GM11168 (cell line): ENCODE results near the gene WDR7.
"Not testable (repeated sequence)": the region's sequence is repeated elsewhere in the genome, so short reads cannot be mapped to it uniquely, and the experiment has no call there.

Experiments
- in situ Hi-C: fragments of 300-500 bp; cut with MboI; formaldehyde crosslinking; loops from one replicate; pipeline ENCODE4 v1.12.0; 2022; ENCODE audit warnings: low sequenced_read_pairs; ENCODE audit not compliant: unreplicated experiment

Gene WDR7

DNA sequence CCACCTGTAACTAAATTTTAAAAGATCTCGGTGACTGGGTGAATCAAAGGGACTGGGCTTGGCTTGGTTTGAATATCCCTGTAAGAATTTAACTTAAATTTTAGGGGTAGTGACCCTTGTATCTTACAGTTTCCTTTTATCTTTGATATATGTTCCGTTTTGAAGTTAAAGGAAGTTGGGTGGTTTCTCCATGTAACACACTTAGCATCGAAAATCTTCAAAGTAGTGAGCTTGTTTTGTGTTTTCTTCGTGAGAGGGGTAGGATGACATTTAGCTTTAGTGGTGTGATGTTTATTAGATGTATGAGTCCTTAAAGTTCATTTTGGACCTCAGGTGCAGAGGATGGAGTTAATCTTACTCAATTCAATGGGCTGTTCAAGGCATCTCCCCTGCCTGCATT is 1.6 kb downstream of the WDR7 start:
- in situ Hi-C loops: no loop called here

DNA sequence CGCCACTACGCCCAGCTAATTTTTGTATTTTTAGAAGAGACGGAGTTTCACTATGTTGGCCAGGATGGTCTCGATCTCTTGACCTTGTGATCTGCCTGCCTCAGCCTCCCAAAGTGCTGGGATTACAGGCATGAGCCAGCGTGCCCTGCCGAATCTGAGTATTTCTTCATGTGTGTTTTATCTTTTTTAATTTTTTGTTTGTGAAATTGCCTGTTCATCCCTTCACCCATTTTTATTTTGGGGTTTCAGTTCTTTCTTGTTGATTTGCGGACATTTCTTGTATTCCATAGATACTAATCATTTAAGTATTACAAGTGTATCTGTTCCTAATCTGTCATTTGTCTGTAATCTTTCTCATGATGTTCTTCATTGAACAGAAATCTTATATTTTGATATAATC is 3.1 kb downstream of the WDR7 start:
- in situ Hi-C loops: not testable (repeated sequence)

DNA sequence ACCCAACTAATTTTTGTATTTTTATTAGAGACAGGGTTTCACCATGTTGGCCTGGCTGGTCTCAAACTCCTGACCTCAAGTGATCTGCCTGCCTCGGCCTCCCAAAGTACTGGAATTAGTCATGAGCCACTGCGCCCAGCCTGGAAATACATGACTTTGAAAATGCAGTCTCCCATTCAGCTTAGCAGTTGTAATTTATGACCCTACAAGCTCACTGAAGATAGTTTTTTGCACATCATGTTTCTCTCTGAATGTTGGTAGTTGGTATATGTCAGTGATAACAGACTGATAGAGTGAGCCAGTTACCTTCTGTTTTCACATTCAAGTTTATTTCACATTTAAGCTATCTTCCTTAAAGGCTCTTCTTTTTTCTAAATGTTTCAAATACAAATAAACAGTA is 7.1 kb downstream of the WDR7 start:
- in situ Hi-C loops: no loop called here

DNA sequence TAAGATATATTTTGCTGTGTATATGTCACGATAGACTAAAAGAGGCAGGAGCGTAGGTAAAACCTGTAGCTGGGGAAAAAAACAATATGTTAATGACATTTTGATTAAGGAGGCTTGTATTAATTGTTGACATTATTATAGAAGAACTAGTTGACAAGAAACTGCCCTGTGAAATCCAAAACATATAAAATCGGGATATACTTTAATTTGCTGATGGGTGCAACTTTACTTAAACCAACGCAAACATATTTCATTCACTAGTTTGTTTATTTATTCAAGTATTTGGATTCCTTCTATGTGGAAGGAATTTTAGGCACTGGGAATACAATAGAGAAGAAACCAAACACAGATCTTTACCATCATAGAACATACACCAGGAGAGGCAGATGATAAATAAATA is 8.0 kb downstream of the WDR7 start:
- in situ Hi-C loops: no loop called here

DNA sequence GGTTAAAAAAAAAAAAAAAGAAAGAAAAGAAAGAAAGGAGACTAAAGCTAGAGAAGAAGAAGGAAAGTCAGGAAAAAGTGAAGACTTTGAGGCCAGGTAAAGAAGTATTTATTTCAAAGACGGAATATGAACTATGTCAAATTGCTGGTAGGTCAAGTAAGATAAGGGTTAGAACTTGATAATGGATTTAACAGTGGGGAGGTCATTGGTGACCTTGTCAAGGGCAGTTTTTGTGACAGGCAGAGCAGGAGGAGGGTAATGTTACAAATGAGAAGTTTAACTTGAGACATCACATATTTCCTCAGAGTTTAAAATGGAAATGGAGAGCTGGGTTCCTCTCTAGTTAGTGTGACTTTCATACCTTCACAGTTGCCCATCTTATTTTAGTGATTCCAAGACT is 9.5 kb downstream of the WDR7 start:
- in situ Hi-C loops: no loop called here

DNA sequence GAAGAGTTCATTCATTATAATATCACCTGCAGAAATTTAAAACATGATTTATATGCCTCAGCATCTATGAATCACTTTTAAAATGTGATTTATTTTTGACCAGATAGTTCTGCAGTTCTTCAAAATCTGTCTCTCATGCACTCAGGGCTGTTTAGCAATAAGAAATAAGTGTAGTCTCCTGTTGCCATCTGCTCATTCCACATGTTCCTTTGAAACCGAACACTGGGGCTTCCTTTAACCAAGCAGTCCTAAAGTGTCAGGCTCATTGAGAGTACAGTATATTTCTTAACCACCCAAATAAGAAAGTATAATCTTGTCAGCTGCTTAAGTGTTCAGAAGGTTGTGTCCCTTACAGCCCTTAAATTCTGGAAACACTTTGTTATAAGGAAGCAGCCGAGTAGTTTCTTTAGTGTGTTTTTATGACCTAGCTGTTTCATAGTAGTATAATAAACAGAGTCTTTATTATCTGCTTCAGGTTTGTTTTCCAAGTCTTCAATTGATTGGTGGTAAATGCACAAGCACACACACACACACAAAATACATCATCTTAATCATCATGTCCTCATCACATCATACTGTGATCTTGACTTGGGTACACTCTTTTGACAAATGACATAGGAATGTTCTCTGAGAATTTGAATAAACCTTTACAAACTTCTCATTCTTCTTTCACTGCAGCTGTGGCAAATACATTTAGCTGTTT is 10.4 kb downstream of the WDR7 start:
- in situ Hi-C loops: no loop called here

DNA sequence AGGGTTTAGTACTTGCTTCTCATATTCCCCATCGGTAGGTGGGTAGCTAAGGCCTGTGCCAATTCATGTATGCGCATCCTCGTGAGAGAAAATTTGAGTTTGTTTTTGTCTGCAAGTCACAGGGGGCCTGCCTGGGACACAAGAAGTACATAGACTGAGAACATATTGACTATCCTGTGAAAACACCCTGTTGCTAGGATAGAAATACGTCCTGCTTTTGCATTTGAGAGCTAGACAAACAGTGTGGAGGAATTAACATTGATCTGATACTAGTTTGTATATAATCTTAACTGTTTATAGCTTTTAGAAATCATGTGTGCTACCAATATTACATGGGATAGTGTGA is 10.9 kb downstream of the WDR7 start:
- in situ Hi-C loops: no loop called here

DNA sequence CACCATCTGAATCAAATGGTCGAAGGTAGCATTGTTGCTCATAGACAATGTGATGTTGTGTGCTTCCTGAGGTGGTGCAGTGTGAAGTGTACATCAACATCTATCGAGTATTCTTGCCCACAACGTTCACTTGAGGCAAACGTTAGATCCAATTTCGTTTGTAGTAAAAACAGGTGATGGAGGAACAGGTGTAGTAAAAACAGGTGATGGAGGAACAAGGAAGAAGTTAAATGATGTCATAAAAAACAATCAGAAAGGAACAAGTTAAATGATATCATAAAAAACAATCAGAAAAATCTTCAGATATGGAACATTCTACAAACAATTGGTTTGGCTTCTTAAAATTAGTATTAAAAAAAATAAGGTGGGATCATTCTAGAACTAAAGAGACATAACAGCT is 11.3 kb downstream of the WDR7 start:
- in situ Hi-C loops: no loop called here

DNA sequence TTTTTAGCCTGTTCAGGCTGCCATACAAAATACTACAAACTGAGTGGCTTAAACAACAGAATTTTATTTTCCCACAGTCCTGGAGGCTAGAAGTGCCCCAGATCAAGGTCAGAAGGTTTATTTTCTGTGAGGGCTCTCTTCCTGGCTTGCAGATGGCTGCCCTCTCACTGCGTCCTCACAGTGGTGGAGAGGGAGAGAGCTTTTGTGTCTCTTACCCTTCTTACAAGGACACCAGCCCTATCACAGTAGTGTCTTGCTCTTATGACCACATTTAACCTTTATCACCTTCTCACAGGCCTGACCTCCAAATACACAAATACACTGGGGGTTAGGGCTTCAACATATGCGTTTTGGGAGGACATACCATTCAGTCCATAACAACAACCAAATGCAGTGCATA is 11.7 kb downstream of the WDR7 start:
- in situ Hi-C loops: no loop called here

DNA sequence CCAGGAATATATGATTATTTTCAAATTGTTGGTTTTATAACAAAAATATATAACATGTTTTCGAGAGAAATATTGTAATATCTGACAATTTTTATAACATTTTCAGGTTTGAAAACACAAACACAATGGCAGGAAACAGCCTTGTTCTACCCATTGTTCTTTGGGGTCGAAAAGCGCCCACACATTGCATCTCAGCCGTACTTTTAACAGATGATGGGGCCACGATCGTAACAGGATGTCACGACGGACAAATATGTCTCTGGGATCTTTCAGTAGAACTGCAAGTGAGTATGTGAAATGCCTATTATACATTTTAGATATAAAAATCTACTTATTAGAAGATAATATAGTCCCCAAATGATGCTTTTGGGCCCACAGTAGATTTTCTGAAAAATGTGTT is 21.2 kb downstream of the WDR7 start:
- in situ Hi-C loops: no loop called here

DNA sequence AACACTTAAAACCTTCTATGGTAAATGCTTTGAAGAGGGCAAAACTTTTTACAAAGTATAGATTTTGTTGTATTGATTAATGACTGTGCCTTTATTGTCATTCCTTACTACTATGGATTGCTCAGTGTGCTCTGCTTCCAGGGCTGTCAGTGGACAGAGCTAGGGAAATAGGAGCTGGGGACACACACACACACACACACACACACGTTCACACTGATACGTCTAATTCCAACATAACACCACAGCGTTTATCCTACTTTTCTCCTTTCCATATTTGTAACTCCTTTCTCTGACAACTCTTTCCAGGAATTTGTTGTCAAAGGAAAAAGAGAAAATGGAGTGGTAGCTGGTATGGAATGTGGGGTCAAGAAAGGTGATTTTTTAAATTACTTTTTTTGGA is 21.8 kb downstream of the WDR7 start:
- in situ Hi-C loops: no loop called here

DNA sequence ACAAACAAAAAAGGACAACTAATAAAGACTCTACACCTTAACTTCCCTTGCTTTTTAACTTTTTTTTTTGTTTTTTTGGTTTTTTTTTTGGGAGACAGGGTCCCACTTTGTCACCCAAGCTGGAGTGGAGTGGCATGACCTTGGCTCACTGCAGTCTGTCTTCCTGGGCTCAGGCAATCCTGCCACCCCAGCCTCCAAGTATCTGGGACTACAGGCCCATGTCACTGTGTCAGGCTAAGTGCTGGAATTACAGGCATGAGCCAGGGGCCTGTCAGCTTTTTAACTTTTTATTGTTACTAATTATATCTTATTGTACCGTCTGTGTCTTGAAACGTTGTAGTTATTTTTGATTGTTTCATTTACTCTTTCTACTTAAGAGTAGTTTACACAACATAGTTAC is 25.5 kb downstream of the WDR7 start:
- in situ Hi-C loops: no loop called here

DNA sequence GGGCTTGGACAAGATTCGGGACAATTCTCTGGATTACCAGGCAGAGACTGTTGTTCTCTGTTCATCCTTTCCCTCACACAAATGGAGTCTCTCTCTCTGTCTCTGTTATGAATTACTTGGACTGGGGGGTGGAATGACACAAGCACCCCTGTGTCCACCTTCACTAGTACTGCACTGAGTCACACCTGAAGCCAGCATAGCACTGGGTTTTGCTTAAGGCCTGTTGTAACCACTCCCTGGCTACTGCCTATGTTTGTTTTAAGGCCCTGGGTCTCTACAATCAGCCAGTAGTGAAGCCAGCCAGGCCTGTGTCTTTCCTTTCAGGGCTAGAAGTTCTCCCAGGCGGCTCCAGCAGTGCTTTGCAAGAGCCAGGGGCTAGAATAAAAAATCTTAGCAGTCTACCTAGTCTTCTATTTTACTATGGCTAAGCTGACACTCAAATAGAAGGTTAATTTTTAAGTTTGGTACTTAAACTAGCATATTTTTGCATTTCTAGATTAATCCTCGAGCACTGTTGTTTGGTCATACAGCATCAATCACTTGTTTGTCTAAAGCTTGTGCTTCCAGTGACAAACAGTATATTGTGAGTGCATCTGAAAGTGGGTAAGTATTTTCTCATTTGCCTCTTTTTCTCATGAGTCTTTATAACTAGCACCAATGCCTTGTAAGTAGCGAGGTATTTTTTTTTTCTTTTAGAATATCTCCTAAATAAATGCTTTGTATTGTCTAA is 27.8 kb downstream of the WDR7 start:
- in situ Hi-C loops: no loop called here

DNA sequence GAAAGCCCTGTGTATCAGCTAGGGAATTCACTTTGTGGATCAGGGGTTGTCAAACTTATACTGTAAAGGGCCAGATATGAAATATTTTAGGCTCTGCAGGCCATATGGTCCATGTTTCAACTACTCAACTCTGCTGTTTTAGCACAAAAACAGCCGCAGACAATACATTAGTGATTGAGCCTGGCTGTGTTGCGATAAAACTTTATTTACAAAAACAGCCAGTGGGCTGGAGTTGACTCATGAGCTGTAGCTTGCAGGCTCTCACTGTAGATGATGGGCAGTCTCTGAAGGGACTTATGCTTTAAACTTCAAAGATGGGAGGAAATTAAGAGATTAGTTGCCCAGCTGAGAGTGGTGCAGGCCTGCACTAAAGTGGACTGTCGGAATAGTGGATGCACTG is 33.1 kb downstream of the WDR7 start:
- in situ Hi-C loops: no loop called here

DNA sequence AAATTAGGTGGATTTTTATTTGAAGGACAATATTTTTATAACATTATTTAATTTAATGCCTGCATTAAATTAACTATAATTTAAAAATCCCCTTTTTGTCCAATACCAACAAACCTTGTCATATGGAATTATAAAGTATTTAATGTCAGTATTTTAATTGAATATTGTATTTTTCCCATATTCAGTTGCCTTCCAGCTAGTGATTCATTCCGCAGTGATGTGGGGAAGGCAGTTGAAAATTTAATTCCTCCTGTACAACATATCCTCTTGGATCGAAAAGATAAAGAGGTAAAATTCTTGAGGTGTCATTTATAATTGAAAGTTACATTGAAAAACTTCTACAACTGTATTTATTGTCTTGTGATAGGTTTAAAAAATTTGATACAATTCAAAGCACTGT is 40.4 kb downstream of the WDR7 start:
- in situ Hi-C loops: no loop called here

DNA sequence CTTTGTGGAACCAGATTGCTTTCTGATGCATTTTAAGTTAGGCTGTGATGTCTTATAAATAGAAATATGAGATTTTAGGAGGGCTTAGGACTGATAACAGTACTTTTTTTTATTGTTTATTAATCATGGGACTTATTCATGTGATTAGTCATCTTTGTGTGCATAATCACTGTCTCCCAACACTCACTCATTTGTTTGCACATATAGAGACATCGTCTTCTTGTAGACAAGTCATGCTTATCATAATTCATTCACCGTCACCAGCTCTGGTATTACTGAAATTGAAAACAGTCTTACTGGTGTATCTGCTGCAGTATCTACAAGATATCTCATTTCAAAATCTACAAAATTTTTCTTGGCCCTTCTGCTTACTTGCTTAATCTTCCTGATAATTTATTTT is 45.8 kb downstream of the WDR7 start:
- in situ Hi-C loops: no loop called here

DNA sequence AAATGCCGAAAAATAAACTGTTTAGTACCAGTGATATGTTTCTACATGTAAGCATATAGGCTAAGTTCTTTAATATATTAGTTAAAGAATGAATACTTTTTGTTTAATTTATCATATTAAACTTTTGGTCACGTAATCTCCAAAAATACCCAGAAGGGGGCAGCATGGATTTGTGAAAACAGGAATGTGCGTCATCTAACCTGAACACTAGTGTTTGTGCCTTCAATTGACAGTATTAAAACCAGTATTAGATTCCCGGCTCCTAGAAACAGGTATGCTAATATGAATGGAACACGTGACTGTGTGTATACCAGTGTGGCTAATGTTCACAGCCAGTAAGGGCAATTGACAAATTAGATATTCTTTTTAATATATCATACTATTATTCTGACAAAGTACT is 51.8 kb downstream of the WDR7 start:
- in situ Hi-C loops: no loop called here

DNA sequence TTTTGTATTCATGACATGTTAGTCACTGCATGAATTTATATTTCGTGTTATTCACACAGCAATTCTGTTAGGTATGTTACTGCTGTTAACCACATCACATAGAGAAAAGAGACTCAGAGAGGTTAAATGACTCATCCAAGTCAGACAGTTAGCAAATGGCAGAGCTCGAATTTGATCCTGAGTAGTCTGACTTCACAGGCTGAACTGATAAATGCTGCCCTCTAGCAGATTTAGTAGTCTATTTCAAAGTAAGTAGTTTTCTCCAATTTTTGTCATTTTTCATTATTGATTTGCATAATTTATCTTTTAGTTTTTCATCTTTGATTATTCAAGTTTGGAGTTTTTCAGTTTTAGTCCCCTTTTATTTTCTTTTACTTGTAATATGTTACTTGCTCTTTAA is 58.3 kb downstream of the WDR7 start:
- in situ Hi-C loops: no loop called here

DNA sequence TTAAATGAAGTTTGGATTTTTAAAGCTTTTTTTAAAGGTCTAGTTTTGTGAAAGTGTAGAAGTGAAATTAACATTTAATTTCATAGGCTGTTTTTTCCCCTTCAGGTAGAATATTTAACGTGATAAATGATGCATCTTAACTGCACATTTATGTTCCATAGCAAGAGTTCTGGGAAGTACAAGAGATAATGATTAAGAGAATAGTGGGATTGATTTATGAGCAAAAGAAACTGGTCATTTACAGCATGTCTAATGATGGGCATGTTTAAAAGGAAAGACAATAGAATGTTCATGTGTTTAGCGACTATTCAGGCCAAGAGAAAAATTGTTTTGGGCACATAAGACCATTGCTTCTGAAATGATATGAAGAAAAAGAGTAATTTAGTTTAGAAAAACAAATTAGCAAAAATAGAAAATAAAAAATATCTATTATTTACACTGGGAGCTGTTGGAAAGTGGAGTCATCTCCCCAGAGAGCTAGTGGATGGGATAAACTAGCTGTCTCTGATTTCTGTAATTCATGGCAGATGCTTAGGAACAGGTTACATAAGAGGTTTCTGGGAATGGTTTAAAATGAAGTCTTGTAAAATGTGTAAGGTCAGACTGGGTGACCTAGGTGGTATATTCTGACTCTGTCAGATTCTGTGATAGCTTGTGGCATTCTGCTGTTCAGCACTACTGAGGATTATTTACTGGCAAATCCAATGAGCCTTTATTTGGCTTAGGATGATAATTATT is 60.7 kb downstream of the WDR7 start:
- in situ Hi-C loops: no loop called here

DNA sequence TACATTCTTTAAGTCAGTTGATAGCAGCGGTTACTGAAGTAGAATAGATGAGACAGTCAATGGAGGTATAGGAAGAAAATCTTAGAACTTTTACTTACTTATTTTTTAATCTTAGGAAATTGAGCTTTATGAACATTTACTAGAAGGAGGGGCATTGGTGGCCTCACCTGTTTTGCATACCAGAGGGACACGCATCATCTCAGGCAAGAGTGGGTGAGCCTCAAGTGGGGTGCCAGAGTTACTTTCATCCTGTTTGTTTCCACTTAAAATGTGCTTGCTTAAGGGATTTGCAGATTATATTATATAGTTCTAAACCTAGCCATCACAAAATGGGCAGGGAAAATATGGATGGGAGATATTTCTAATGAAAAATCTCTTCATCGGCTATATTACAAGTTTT is 61.6 kb downstream of the WDR7 start:
- in situ Hi-C loops: no loop called here

DNA sequence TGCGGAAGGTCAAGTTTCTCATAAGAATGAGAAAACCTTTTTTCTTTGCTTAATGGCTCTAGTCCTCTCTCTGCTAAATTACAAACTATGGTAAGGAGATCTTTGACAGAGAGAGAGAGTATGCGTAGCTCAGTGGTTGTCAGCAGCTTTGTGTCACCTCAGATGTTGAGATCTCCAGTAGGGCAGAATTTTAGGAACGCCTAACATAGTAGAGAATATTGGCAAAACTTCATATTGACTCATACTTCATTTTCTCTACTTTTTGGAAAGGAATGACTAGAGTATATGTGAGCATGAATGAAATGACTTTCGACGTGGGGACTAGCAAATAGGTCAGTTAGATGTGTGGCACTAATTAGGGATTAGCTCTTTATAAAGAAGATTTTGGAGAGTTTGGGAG is 64.0 kb downstream of the WDR7 start:
- in situ Hi-C loops: no loop called here

DNA sequence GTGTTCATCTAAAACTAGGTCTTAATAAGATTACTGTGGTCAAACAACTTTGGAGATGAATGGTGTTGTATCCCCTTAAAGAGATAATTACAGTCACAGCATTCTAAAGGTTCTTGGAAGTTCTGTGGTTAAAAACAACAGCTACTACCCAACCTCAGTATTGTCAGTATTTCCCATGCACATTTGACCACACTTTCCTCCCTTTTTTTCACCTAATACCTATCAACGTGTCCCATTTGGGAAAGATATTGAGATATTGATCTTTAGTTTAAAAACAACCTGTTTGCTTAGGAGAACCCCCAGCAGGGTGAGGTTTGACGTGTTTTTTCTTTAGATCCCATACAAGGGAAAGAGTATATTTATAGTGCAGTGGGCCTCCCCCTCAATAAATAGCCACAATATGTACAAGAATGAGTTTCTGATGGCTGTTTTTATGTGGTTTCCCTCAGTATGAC is 65.6 kb downstream of the WDR7 start:
- in situ Hi-C loops: no loop called here
